Measurements from ENCODE around the gene TSPAN6. TPM values are rescaled to one million over a fixed set of nuclear protein-coding genes. Genes with fewer than 3 reads are reported as not detected.

TSPAN6 gene
- total RNA-seq, 2 experiments from 2014 or later, result not detected

- Mint-ChIP-seq H3K27me3 (peaks cover 18% of the 10 kb centered on the region), H3K36me3 (ENCODE audit: low read depth) (no peaks in the 10 kb centered on the region), H3K27ac (no peak overlapping the region), H3K4me3 (no peak overlapping the region), H3K4me1 (no peaks in the 10 kb centered on the region), H3K9me3 (no peaks in the 10 kb centered on the region)
- CTCF ChIA-PET, result no interaction called here
- POLR2A ChIA-PET, result no interaction called here
- DNase-seq, result no peak
Observed at GRCh38 chrX:100642290-100642689, 5.7 kb upstream of the TSPAN6 start.

GRCh38 chrX:100635989-100636320 is 651 bp downstream of the TSPAN6 start:
- H3K36me3 Mint-ChIP-seq (ENCODE audit: low read depth), result no peaks in the 10 kb centered on the region
- peaks cover 28% of the 10 kb centered on the region for H3K27me3 Mint-ChIP-seq
- no peaks in the 10 kb centered on the region for H3K9me3 Mint-ChIP-seq
- DNase-seq, result no peak
- peaks cover 3% of the 10 kb centered on the region for H3K4me1 Mint-ChIP-seq
- CTCF ChIA-PET, result interaction anchor here (2.5 kb wide), 1 partner anchor 21 kb away, joined by 9 read pairs; no protein-coding TSS in a partner anchor
- H3K27ac Mint-ChIP-seq, result no peak overlapping the region
- H3K4me3 Mint-ChIP-seq, result no peak overlapping the region
- POLR2A ChIA-PET, result no interaction called here

- H3K4me3 Mint-ChIP-seq, result no peak overlapping the region
- ChIA-PET POLR2A (no interaction called here), CTCF (interaction anchor here (2.5 kb wide), 1 partner anchor 20 kb away, joined by 9 read pairs; no protein-coding TSS in a partner anchor)
- DNase-seq, result no peak
- no peaks in the 10 kb centered on the region for H3K36me3 Mint-ChIP-seq (ENCODE audit: low read depth)
- H3K4me1 Mint-ChIP-seq, result peaks cover 3% of the 10 kb centered on the region
- H3K9me3 Mint-ChIP-seq, result no peaks in the 10 kb centered on the region
- no peak overlapping the region for H3K27ac Mint-ChIP-seq
- H3K27me3 Mint-ChIP-seq, result peaks cover 32% of the 10 kb centered on the region
Observed at GRCh38 chrX:100635040-100635439, 1.6 kb downstream of the TSPAN6 start.

- no peak overlapping the region for H3K27ac Mint-ChIP-seq
Observed at GRCh38 chrX:100625985-100626491, 10.6 kb downstream of the TSPAN6 start.

GRCh38 chrX:100623001-100623400 is 13.6 kb downstream of the TSPAN6 start:
- Mint-ChIP-seq H3K27ac (no peak overlapping the region), H3K4me3 (no peak overlapping the region)

More at GRCh38 chrX:100625985-100626491, 10.6 kb downstream of the TSPAN6 start:
- POLR2A ChIA-PET, result no interaction called here
- no peak for DNase-seq
- Mint-ChIP-seq H3K4me1 (peaks cover 9% of the 10 kb centered on the region), H3K27me3 (peaks cover 14% of the 10 kb centered on the region), H3K36me3 (ENCODE audit: low read depth) (no peaks in the 10 kb centered on the region), H3K4me3 (no peak overlapping the region), H3K9me3 (no peaks in the 10 kb centered on the region)
- CTCF ChIA-PET, result no interaction called here

GRCh38 chrX:100615005-100615404 is 21.6 kb downstream of the TSPAN6 start:
- POLR2A ChIA-PET, result no interaction called here
- DNase-seq, result no peak
- Mint-ChIP-seq H3K27ac (no peak overlapping the region), H3K27me3 (peaks cover 11% of the 10 kb centered on the region), H3K36me3 (ENCODE audit: low read depth) (no peaks in the 10 kb centered on the region), H3K4me1 (no peaks in the 10 kb centered on the region), H3K4me3 (no peak overlapping the region), H3K9me3 (no peaks in the 10 kb centered on the region)
- CTCF ChIA-PET, result interaction anchor here (2.6 kb wide), 1 partner anchor 21 kb away, joined by 9 read pairs; the partner anchor contains the start of gene TSPAN6

More at GRCh38 chrX:100623001-100623400, 13.6 kb downstream of the TSPAN6 start:
- ChIA-PET POLR2A (no interaction called here), CTCF (no interaction called here)
- Mint-ChIP-seq H3K36me3 (ENCODE audit: low read depth) (no peaks in the 10 kb centered on the region), H3K27me3 (peaks cover 7% of the 10 kb centered on the region), H3K9me3 (no peaks in the 10 kb centered on the region), H3K4me1 (peaks cover 9% of the 10 kb centered on the region)
- no peak for DNase-seq

- no peak for DNase-seq
- Mint-ChIP-seq H3K4me1 (peaks cover 3% of the 10 kb centered on the region), H3K36me3 (ENCODE audit: low read depth) (no peaks in the 10 kb centered on the region), H3K4me3 (no peak overlapping the region), H3K27me3 (peaks cover 13% of the 10 kb centered on the region), H3K9me3 (no peaks in the 10 kb centered on the region), H3K27ac (no peak overlapping the region)
- ChIA-PET POLR2A (no interaction called here), CTCF (no interaction called here)
Observed at GRCh38 chrX:100611951-100612350, 24.7 kb downstream of the TSPAN6 start.

GRCh38 chrX:100609591-100609990 is 27.0 kb downstream of the TSPAN6 start:
- H3K4me3 Mint-ChIP-seq, result no peak overlapping the region
- no peak for DNase-seq
- H3K4me1 Mint-ChIP-seq, result peaks cover 6% of the 10 kb centered on the region
- no peaks in the 10 kb centered on the region for H3K36me3 Mint-ChIP-seq (ENCODE audit: low read depth)
- H3K27ac Mint-ChIP-seq, result no peak overlapping the region
- ChIA-PET CTCF (no interaction called here), POLR2A (no interaction called here)
- H3K27me3 Mint-ChIP-seq, result peaks cover 9% of the 10 kb centered on the region
- H3K9me3 Mint-ChIP-seq, result no peaks in the 10 kb centered on the region

- CTCF ChIA-PET, result no interaction called here
- H3K9me3 Mint-ChIP-seq, result no peaks in the 10 kb centered on the region
Observed at GRCh38 chrX:100606753-100607152, 29.9 kb downstream of the TSPAN6 start.

GRCh38 chrX:100600758-100601157 is 35.8 kb downstream of the TSPAN6 start:
- Mint-ChIP-seq H3K4me3 (no peak overlapping the region), H3K9me3 (no peaks in the 10 kb centered on the region), H3K27me3 (no peaks in the 10 kb centered on the region), H3K4me1 (no peaks in the 10 kb centered on the region), H3K27ac (no peak overlapping the region), H3K36me3 (ENCODE audit: low read depth) (no peaks in the 10 kb centered on the region)
- CTCF ChIA-PET, result no interaction called here
- POLR2A ChIA-PET, result no interaction called here
- no peak for DNase-seq

More at GRCh38 chrX:100606753-100607152, 29.9 kb downstream of the TSPAN6 start:
- POLR2A ChIA-PET, result no interaction called here
- Mint-ChIP-seq H3K36me3 (ENCODE audit: low read depth) (no peaks in the 10 kb centered on the region), H3K4me3 (no peak overlapping the region), H3K27ac (no peak overlapping the region), H3K27me3 (peaks cover 3% of the 10 kb centered on the region), H3K4me1 (peaks cover 6% of the 10 kb centered on the region)
- no peak for DNase-seq

GRCh38 chrX:100600340-100600739 is 36.3 kb downstream of the TSPAN6 start:
- CTCF ChIA-PET, result no interaction called here
- Mint-ChIP-seq H3K27me3 (peaks cover 2% of the 10 kb centered on the region), H3K27ac (no peak overlapping the region), H3K36me3 (ENCODE audit: low read depth) (no peaks in the 10 kb centered on the region), H3K9me3 (no peaks in the 10 kb centered on the region), H3K4me1 (no peaks in the 10 kb centered on the region), H3K4me3 (no peak overlapping the region)
- no peak for DNase-seq
- POLR2A ChIA-PET, result no interaction called here

- Mint-ChIP-seq H3K27ac (no peak overlapping the region), H3K4me1 (no peaks in the 10 kb centered on the region), H3K9me3 (no peaks in the 10 kb centered on the region), H3K36me3 (ENCODE audit: low read depth) (no peaks in the 10 kb centered on the region), H3K4me3 (no peak overlapping the region), H3K27me3 (peaks cover 2% of the 10 kb centered on the region)
- ChIA-PET CTCF (no interaction called here), POLR2A (no interaction called here)
- no peak for DNase-seq
Observed at GRCh38 chrX:100599456-100599855, 37.1 kb downstream of the TSPAN6 start.

- DNase-seq, result no peak
- Mint-ChIP-seq H3K4me1 (no peaks in the 10 kb centered on the region), H3K9me3 (no peaks in the 10 kb centered on the region), H3K27me3 (peaks cover 2% of the 10 kb centered on the region), H3K36me3 (ENCODE audit: low read depth) (no peaks in the 10 kb centered on the region), H3K4me3 (no peak overlapping the region), H3K27ac (no peak overlapping the region)
- CTCF ChIA-PET, result no interaction called here
- POLR2A ChIA-PET, result no interaction called here
Observed at GRCh38 chrX:100596601-100597000, 40.0 kb downstream of the TSPAN6 start.

- CTCF ChIA-PET, result no interaction called here
- H3K4me3 Mint-ChIP-seq, result no peak overlapping the region
Observed at GRCh38 chrX:100593581-100593980, 43.0 kb downstream of the TSPAN6 start.

More at GRCh38 chrX:100593581-100593980, 43.0 kb downstream of the TSPAN6 start:
- Mint-ChIP-seq H3K36me3 (ENCODE audit: low read depth) (no peaks in the 10 kb centered on the region), H3K9me3 (no peaks in the 10 kb centered on the region), H3K27me3 (peaks cover 2% of the 10 kb centered on the region), H3K4me1 (no peaks in the 10 kb centered on the region), H3K27ac (no peak overlapping the region)
- POLR2A ChIA-PET, result no interaction called here
- no peak for DNase-seq
